Stimulated activated CD8-positive, alpha-beta memory T cell treated with anti-CD3 and anti-CD28 coated beads, Interleukin-15, amount 100 ng/mL, for 48 hours (primary cell): ENCODE results near the gene PDRG1.

Source experiments
- DNase-seq, 2 donors: peaks; one replicate each; pipeline ENCODE4 v3.0.0-alpha.2; 2020; ENCODE audit warnings: low read depth in 2 of 2

The PDRG1 gene

GRCh38 chr20:31951530-31952453 is at the start of gene PDRG1:
TSS of gene PDRG1 (minus strand) at chr20:31952046. CDS start at chr20:31951961, 85 bp downstream.
- peak; percentile 95 to 96 for DNase-seq

GRCh38 chr20:31998246-31998645 is 46.4 kb upstream of the PDRG1 start:
- DNase-seq, result no peak

- DNase-seq, result no peak
Observed at GRCh38 chr20:31996996-31997395, 45.1 kb upstream of the PDRG1 start.

- DNase-seq, result no peak
Observed at GRCh38 chr20:31992086-31992485, 40.2 kb upstream of the PDRG1 start.

- no peak for DNase-seq
Observed at GRCh38 chr20:31991339-31991705, 39.5 kb upstream of the PDRG1 start.

GRCh38 chr20:31990641-31991338 is 38.9 kb upstream of the PDRG1 start:
- no peak for DNase-seq

GRCh38 chr20:31989030-31989645 is 37.3 kb upstream of the PDRG1 start:
- no peak for DNase-seq

GRCh38 chr20:31988430-31989015 is 36.7 kb upstream of the PDRG1 start:
- DNase-seq, result no peak

- no peak for DNase-seq
Observed at GRCh38 chr20:31987744-31988143, 35.9 kb upstream of the PDRG1 start.

- DNase-seq, result no peak
Observed at GRCh38 chr20:31984981-31985471, 33.2 kb upstream of the PDRG1 start.

GRCh38 chr20:31981784-31982183 is 29.9 kb upstream of the PDRG1 start:
- DNase-seq, result no peak

GRCh38 chr20:31979713-31980426 is 28.0 kb upstream of the PDRG1 start:
- DNase-seq, result no peak

GRCh38 chr20:31977080-31977479 is 25.2 kb upstream of the PDRG1 start:
- no peak for DNase-seq

- no peak for DNase-seq
Observed at GRCh38 chr20:31975874-31976273, 24.0 kb upstream of the PDRG1 start.

GRCh38 chr20:31974951-31975487 is 23.2 kb upstream of the PDRG1 start:
- DNase-seq, result no peak

GRCh38 chr20:31974296-31974695 is 22.4 kb upstream of the PDRG1 start:
- DNase-seq, result no peak

- DNase-seq, result no peak
Observed at GRCh38 chr20:31972471-31973021, 20.7 kb upstream of the PDRG1 start.

GRCh38 chr20:31969991-31970390 is 18.1 kb upstream of the PDRG1 start:
- DNase-seq, result no peak

- DNase-seq, result peak; percentile 59 to 68
Observed at GRCh38 chr20:31968291-31969126, 16.7 kb upstream of the PDRG1 start.

GRCh38 chr20:31967830-31968249 is 16.0 kb upstream of the PDRG1 start, which contains the start of gene XKR7:
TSS of gene XKR7 (plus strand) at chr20:31968151. CDS start at chr20:31968176, 25 bp downstream.
- DNase-seq, result no peak
